ENCODE results near the gene TTC33. TPM values are rescaled to one million over a fixed set of nuclear protein-coding genes. Genes with fewer than 3 reads are reported as not detected.
"Not testable (repeated sequence)": the region's sequence is repeated elsewhere in the genome, so short reads cannot be mapped to it uniquely, and the experiment has no call there.

TTC33 gene
- total RNA-seq, 1 experiment from 2014 or later = 19.1 TPM

GRCh38 chr5:40790947-40791593, 35.3 kb upstream of the TTC33 start:
- no peak for DNase-seq (ENCODE audit: low read depth in 1 of 2, low spot score in 2 of 2)
- peaks cover 47% of the 10 kb centered on the region for H3K36me3 ChIP-seq
- H3K4me3 ChIP-seq = no peak overlapping the region
- no peaks in the 10 kb centered on the region for H3K27me3 ChIP-seq (replicated peaks)
- peaks cover 8% of the 10 kb centered on the region; the same call in 1 of the 2 replicates for H3K4me1 ChIP-seq (replicated peaks)
- peaks cover 7% of the 10 kb centered on the region; the same call in 1 of the 2 replicates for H3K9me3 ChIP-seq (replicated peaks)
- no peak overlapping the region for H3K27ac ChIP-seq

- H3K4me1 ChIP-seq (replicated peaks); H3K27me3 ChIP-seq (replicated peaks); DNase-seq (ENCODE audit: low read depth in 1 of 2, low spot score in 2 of 2); H3K4me3 ChIP-seq; H3K9me3 ChIP-seq (replicated peaks); H3K27ac ChIP-seq: not testable (repeated sequence)
- H3K36me3 ChIP-seq = peaks cover 33% of the 10 kb centered on the region
Observed at GRCh38 chr5:40788941-40789340, 33.2 kb upstream of the TTC33 start.

DNA sequence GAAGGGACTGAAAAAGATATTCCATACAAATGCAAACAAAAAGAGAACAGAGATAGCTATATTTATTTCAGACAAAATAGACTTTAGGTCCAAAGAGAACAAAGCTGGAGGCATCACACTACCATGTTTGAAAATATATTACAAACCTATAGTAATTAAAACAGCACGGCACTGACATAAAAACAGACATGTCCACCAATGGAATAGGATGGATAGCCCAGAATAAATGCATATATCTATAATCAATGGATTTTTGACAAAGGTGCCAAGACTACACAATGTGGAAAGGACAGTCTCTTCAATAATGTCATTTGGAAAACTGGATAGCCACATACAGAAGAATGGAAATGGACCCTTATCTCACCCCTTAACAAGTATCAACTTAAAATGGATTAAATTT, 32.2 kb upstream of the TTC33 start:
- Histone ChIP-seq H3K9me3 (replicated peaks) (peaks cover 7% of the 10 kb centered on the region; the same call in 1 of the 2 replicates), H3K27ac (no peak overlapping the region), H3K27me3 (replicated peaks) (no peaks in the 10 kb centered on the region), H3K4me3 (no peak overlapping the region), H3K36me3 (peaks cover 33% of the 10 kb centered on the region), H3K4me1 (replicated peaks) (peaks cover 8% of the 10 kb centered on the region; the same call in 1 of the 2 replicates)
- no peak for DNase-seq (ENCODE audit: low read depth in 1 of 2, low spot score in 2 of 2)

- H3K27me3 ChIP-seq (replicated peaks); H3K4me1 ChIP-seq (replicated peaks); H3K9me3 ChIP-seq (replicated peaks); DNase-seq (ENCODE audit: low read depth in 1 of 2, low spot score in 2 of 2); H3K27ac ChIP-seq; H3K4me3 ChIP-seq: not testable (repeated sequence)
- H3K36me3 ChIP-seq = peaks cover 36% of the 10 kb centered on the region
Observed at GRCh38 chr5:40786664-40787063, 30.9 kb upstream of the TTC33 start.

GRCh38 chr5:40784916-40785315, 29.2 kb upstream of the TTC33 start:
- Histone ChIP-seq H3K9me3 (replicated peaks) (peaks cover 7% of the 10 kb centered on the region; the same call in 1 of the 2 replicates), H3K27ac (no peak overlapping the region), H3K4me3 (no peak overlapping the region), H3K36me3 (peaks cover 35% of the 10 kb centered on the region), H3K27me3 (replicated peaks) (no peaks in the 10 kb centered on the region), H3K4me1 (replicated peaks) (no peaks in the 10 kb centered on the region)
- no peak for DNase-seq (ENCODE audit: low read depth in 1 of 2, low spot score in 2 of 2)

GRCh38 chr5:40784027-40784653, 28.4 kb upstream of the TTC33 start:
- Histone ChIP-seq H3K4me1 (replicated peaks) (no peaks in the 10 kb centered on the region), H3K36me3 (peaks cover 31% of the 10 kb centered on the region), H3K9me3 (replicated peaks) (peaks cover 7% of the 10 kb centered on the region; the same call in 1 of the 2 replicates), H3K27ac (no peak overlapping the region), H3K27me3 (replicated peaks) (no peaks in the 10 kb centered on the region), H3K4me3 (no peak overlapping the region)
- no peak for DNase-seq (ENCODE audit: low read depth in 1 of 2, low spot score in 2 of 2)

- Histone ChIP-seq H3K9me3 (replicated peaks) (no peaks in the 10 kb centered on the region), H3K27me3 (replicated peaks) (no peaks in the 10 kb centered on the region), H3K4me3 (no peak overlapping the region), H3K36me3 (peaks cover 17% of the 10 kb centered on the region), H3K4me1 (replicated peaks) (no peaks in the 10 kb centered on the region), H3K27ac (no peak overlapping the region)
- DNase-seq (ENCODE audit: low read depth in 1 of 2, low spot score in 2 of 2) = no peak
Observed at GRCh38 chr5:40781843-40782409, 26.2 kb upstream of the TTC33 start.

- H3K4me1 ChIP-seq (replicated peaks) = no peaks in the 10 kb centered on the region
- no peak for DNase-seq (ENCODE audit: low read depth in 1 of 2, low spot score in 2 of 2)
- no peak overlapping the region for H3K27ac ChIP-seq
- no peak overlapping the region for H3K4me3 ChIP-seq
- H3K36me3 ChIP-seq = peaks cover 24% of the 10 kb centered on the region
- no peaks in the 10 kb centered on the region for H3K27me3 ChIP-seq (replicated peaks)
- no peaks in the 10 kb centered on the region for H3K9me3 ChIP-seq (replicated peaks)
Observed at GRCh38 chr5:40780858-40781257, 25.1 kb upstream of the TTC33 start.

DNA sequence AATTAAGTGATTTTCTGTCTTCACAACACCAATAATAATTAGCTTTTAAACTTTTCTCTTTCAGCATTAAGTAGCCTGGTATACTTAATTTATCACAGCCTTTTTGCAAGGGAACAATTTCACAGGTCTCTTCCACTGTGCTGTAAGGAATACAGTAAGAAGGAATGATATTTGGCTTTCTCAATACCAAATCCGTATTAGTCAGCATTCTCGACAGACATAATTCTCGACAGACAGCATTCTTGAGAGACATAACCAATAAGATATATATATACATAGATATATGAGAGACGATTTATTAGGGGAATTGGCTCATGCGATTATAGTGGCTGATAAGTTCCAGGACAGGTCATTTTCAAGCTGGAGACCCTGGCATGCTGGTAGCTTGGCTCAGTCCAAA, 24.4 kb upstream of the TTC33 start:
- H3K4me3 ChIP-seq = no peak overlapping the region
- no peaks in the 10 kb centered on the region for H3K27me3 ChIP-seq (replicated peaks)
- H3K4me1 ChIP-seq (replicated peaks) = no peaks in the 10 kb centered on the region
- no peaks in the 10 kb centered on the region for H3K9me3 ChIP-seq (replicated peaks)
- no peak for DNase-seq (ENCODE audit: low read depth in 1 of 2, low spot score in 2 of 2)
- peaks cover 26% of the 10 kb centered on the region for H3K36me3 ChIP-seq
- H3K27ac ChIP-seq = no peak overlapping the region

DNA sequence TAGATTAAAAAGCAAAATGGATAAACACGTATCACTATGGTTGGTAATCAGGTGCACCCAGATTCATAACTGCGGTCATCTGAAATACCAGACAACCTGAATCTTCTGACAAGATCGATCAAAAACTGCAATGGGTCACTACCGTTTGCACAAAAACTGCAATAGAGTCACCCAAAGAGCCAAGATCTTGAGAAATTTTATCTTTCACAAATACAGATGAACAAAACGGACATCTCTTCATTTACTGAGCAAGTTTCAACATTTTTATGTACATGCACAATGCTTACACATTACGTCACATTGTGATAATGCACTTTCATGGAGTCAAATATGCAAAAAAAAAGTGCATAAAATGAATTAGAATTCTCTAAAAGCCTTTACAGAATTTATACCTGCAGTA, 23.8 kb upstream of the TTC33 start:
- DNase-seq (ENCODE audit: low read depth in 1 of 2, low spot score in 2 of 2) = no peak
- H3K27me3 ChIP-seq (replicated peaks) = no peaks in the 10 kb centered on the region
- no peaks in the 10 kb centered on the region for H3K9me3 ChIP-seq (replicated peaks)
- H3K36me3 ChIP-seq = peaks cover 32% of the 10 kb centered on the region
- no peak overlapping the region for H3K4me3 ChIP-seq
- no peak overlapping the region for H3K27ac ChIP-seq
- H3K4me1 ChIP-seq (replicated peaks) = no peaks in the 10 kb centered on the region

DNA sequence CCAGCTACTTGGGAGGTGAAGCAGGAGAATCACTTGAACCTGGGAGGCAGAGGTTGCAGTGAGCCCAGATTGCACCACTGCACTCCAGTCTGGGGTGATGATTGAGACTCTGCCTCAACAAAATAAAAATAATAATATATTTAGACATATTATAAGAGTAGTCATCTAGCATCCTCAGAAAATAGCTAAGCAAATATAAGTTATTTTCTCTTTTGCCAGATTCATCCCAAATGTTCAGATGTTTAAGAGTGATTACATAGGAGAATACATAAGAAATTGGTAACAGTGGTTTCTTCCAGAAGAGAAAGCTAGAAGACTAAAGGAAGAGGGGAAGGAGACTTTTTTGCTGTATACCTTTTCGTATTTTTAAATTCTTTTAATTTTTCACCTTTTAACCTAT, 22.4 kb upstream of the TTC33 start:
- no peak overlapping the region for H3K27ac ChIP-seq
- DNase-seq (ENCODE audit: low read depth in 1 of 2, low spot score in 2 of 2) = no peak
- no peaks in the 10 kb centered on the region for H3K27me3 ChIP-seq (replicated peaks)
- H3K36me3 ChIP-seq = peaks cover 41% of the 10 kb centered on the region
- H3K9me3 ChIP-seq (replicated peaks) = no peaks in the 10 kb centered on the region
- no peaks in the 10 kb centered on the region for H3K4me1 ChIP-seq (replicated peaks)
- H3K4me3 ChIP-seq = no peak overlapping the region

DNA sequence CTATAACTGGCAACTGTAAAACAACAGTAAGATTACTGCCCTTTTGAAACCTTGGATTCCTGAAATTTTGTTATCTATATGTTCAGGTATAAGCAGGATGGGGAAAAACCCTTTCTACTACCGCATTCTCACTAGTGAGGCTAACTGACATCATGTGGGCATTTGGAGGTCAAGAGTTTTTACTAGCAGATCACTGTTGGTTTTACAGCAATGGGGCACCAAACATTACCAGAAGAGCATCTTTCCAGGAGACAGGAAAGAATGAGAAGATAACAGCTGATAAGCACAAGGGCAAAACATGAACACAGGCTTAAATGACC, 20.9 kb upstream of the TTC33 start:
- Histone ChIP-seq H3K27ac (no peak overlapping the region), H3K27me3 (replicated peaks) (no peaks in the 10 kb centered on the region), H3K9me3 (replicated peaks) (no peaks in the 10 kb centered on the region), H3K36me3 (peaks cover 48% of the 10 kb centered on the region), H3K4me1 (replicated peaks) (no peaks in the 10 kb centered on the region), H3K4me3 (no peak overlapping the region)
- no peak for DNase-seq (ENCODE audit: low read depth in 1 of 2, low spot score in 2 of 2)

- Histone ChIP-seq H3K4me1 (replicated peaks) (no peaks in the 10 kb centered on the region), H3K27me3 (replicated peaks) (no peaks in the 10 kb centered on the region), H3K4me3 (no peak overlapping the region), H3K9me3 (replicated peaks) (no peaks in the 10 kb centered on the region), H3K27ac (no peak overlapping the region), H3K36me3 (peaks cover 53% of the 10 kb centered on the region)
- DNase-seq (ENCODE audit: low read depth in 1 of 2, low spot score in 2 of 2) = no peak
Observed at GRCh38 chr5:40775846-40776657, 20.3 kb upstream of the TTC33 start.
